ENCODE data around the gene FBXW2. TPM values are rescaled to one million over a fixed set of nuclear protein-coding genes. Genes with fewer than 3 reads are reported as not detected.

Gene FBXW2
- total RNA-seq, 1 donor from 2014 or later, result 58.4 TPM

GRCh38 chr9:120708526-120709224 is 84.5 kb downstream of the FBXW2 start:
- Mint-ChIP-seq H3K4me3 (ENCODE audit: unreplicated experiment) (no peak overlapping the region), H3K36me3 (ENCODE audit: low read depth, unreplicated experiment) (no peaks in the 10 kb centered on the region), H3K27me3 (ENCODE audit: unreplicated experiment) (no peaks in the 10 kb centered on the region), H3K4me1 (ENCODE audit: unreplicated experiment) (peaks cover 3% of the 10 kb centered on the region), H3K9me3 (ENCODE audit: unreplicated experiment) (no peaks in the 10 kb centered on the region), H3K27ac (ENCODE audit: unreplicated experiment) (no peak overlapping the region)
- no peak for TF ChIP-seq CTCF (IDR thresholded peaks at IDR 0.05; ENCODE audit: unreplicated experiment)
- DNase-seq (ENCODE audit: low spot score), result no peak

- Mint-ChIP-seq H3K27ac (ENCODE audit: unreplicated experiment) (no peak overlapping the region), H3K4me1 (ENCODE audit: unreplicated experiment) (no peaks in the 10 kb centered on the region), H3K27me3 (ENCODE audit: unreplicated experiment) (no peaks in the 10 kb centered on the region), H3K36me3 (ENCODE audit: low read depth, unreplicated experiment) (no peaks in the 10 kb centered on the region), H3K9me3 (ENCODE audit: unreplicated experiment) (no peaks in the 10 kb centered on the region), H3K4me3 (ENCODE audit: unreplicated experiment) (no peak overlapping the region)
- TF ChIP-seq CTCF (IDR thresholded peaks at IDR 0.05; ENCODE audit: unreplicated experiment), result no peak
- DNase-seq (ENCODE audit: low spot score), result no peak
Measured at GRCh38 chr9:120707170-120707569, 86.0 kb downstream of the FBXW2 start.

Other genes starting within 250 kb of the FBXW2 start
- 50.8 TPM for gene CDK5RAP2, start 213.2 kb downstream of the FBXW2 start, total RNA-seq (ENCODE audit: unreplicated experiment)
- 2.6 TPM for gene MEGF9, start 78.9 kb downstream of the FBXW2 start, total RNA-seq (ENCODE audit: unreplicated experiment)
- 42.9 TPM for gene PSMD5, start 49.5 kb upstream of the FBXW2 start, total RNA-seq (ENCODE audit: unreplicated experiment)
- 10.0 TPM for gene PHF19, start 83.8 kb upstream of the FBXW2 start, total RNA-seq (ENCODE audit: unreplicated experiment)
- 1.4 TPM for gene TRAF1, start 133.4 kb upstream of the FBXW2 start, total RNA-seq (ENCODE audit: unreplicated experiment)

Measured in endothelial cell (in vitro differentiated cells).